Left lung (tissue), 10 donors: ENCODE measurements around the gene ST7L. TPM values are rescaled to one million over a fixed set of nuclear protein-coding genes. Genes with fewer than 3 reads are reported as not detected.

Experiments
- ATAC-seq: fragments of 200-7000 bp; cut with Tn5 transposase; one replicate; pipeline ENCODE4 v1.9.1; 2020; ENCODE audit warnings: moderate library complexity
- DNase-seq, 4 donors: peaks; one replicate each; pipeline ENCODE4 v3.0.0-alpha.2; 2013 to 2020
- H3K27ac ChIP-seq, 2 donors: fragments of 200-600 bp; sonication (generic) in 1 of 2; one replicate each; pipeline versions ENCODE4 v1.5.0 to v1.8.0; 2020 to 2021
- H3K27me3 ChIP-seq, 2 donors: fragments of 200-600 bp; sonication (generic) in 1 of 2; one replicate each; pipeline versions ENCODE4 v1.5.0 to v1.8.0; 2020 to 2021
- H3K36me3 ChIP-seq, 2 donors: fragments of 200-600 bp; sonication (generic) in 1 of 2; one replicate each; pipeline versions ENCODE4 v1.5.0 to v1.8.0; 2020 to 2021
- H3K4me1 ChIP-seq, 2 donors: fragments of 200-600 bp; one replicate each; pipeline ENCODE4 v1.8.0; 2021
- H3K4me3 ChIP-seq, 2 donors: fragments of 200-600 bp; sonication (generic) in 1 of 2; one replicate each; pipeline versions ENCODE4 v1.5.0 to v1.8.0; 2020 to 2021; ENCODE audit warnings: mild to moderate bottlenecking in 1 of 2
- H3K9me3 ChIP-seq, 2 donors: fragments of 200-600 bp; sonication (generic) in 1 of 2; one replicate each; pipeline versions ENCODE4 v1.5.0 to v1.8.0; 2020 to 2021
- intact Hi-C, 2 donors: fragments of 100-400 bp; cut with DNase I; formaldehyde crosslinking; loops; one replicate each; pipeline versions ENCODE4 v1.11.2 to v1.14.2; 2022
- polyA plus RNA-seq, 6 donors: library from polyadenylated mRNA; unstranded; fragments of 120-200 nt; gene quantifications; one replicate each; pipeline ENCODE4 v1.2.1, GENCODE V29; 2013; ENCODE audit not compliant: insufficient read length in 6 of 6
- total RNA-seq, 2 donors: library from RNA; stranded (reverse); fragmentation: NEBNext Ultra II Directional; extraction: Animal tissue kit (Norgen Biotek cat#: 25700); gene quantifications; one replicate each; pipeline ENCODE4 v1.2.1, GENCODE V29; 2021
- TF ChIP-seq, protein P1 (sequence below), 2 donors: fragments of 200-600 bp; sonication (generic) in 1 of 2; IDR thresholded peaks; one replicate each; pipeline versions ENCODE4 v1.5.0 to v1.8.0; 2021; ENCODE audit warnings: antibody characterized with exemption in 2 of 2
- donor health status: DM: no; HTN: yes; CAD: no.
- donor health status: DM: no; HTN: no; CAD: no.

The ST7L gene
- total and polyA plus RNA-seq, 8 donors = 15.9 to 35.2 (median 26.8) TPM

DNA sequence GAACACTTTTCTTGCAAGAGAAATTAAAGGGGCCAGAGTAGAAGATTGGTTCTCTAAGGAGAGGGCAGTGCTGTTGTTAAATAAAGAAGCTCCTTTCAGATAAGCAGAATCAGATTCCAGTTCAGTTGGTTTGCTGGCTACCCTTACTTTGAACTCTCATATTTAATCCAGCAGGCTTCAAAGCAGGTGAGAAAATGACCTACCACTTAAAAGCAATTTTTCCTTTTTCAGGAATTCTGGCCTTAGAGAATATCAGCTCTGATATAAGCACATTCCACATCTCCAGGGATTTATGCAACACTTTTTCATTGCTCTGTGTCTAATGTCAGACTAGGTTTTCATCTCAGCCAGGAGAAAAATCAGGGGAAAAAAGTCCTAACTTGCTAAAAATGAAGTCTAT, 81.5 kb downstream of the ST7L start:
- H3K4me1 ChIP-seq = peaks cover 0 to 6% of the 10 kb centered on the region in 2 donors
- TF ChIP-seq, protein P1, sequence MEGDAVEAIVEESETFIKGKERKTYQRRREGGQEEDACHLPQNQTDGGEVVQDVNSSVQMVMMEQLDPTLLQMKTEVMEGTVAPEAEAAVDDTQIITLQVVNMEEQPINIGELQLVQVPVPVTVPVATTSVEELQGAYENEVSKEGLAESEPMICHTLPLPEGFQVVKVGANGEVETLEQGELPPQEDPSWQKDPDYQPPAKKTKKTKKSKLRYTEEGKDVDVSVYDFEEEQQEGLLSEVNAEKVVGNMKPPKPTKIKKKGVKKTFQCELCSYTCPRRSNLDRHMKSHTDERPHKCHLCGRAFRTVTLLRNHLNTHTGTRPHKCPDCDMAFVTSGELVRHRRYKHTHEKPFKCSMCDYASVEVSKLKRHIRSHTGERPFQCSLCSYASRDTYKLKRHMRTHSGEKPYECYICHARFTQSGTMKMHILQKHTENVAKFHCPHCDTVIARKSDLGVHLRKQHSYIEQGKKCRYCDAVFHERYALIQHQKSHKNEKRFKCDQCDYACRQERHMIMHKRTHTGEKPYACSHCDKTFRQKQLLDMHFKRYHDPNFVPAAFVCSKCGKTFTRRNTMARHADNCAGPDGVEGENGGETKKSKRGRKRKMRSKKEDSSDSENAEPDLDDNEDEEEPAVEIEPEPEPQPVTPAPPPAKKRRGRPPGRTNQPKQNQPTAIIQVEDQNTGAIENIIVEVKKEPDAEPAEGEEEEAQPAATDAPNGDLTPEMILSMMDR (IDR thresholded peaks at IDR 0.05) = no peak
- no peaks in the 10 kb centered on the region for H3K9me3 ChIP-seq
- no peaks in the 10 kb centered on the region for H3K27me3 ChIP-seq
- no peak overlapping the region for H3K4me3 ChIP-seq
- peaks cover 0 to 26% of the 10 kb centered on the region in 2 donors for H3K36me3 ChIP-seq
- DNase-seq (no peak), ATAC-seq (no peak)
- intact Hi-C loops = no loop called here
- H3K27ac ChIP-seq = no peak overlapping the region

GRCh38 chr1:112536561-112536960, 82.4 kb downstream of the ST7L start:
- ATAC-seq (no peak), DNase-seq (no peak)
- intact Hi-C loops = no loop called here
- TF ChIP-seq, protein P1 (IDR thresholded peaks at IDR 0.05) = no peak
- no peak overlapping the region for H3K27ac ChIP-seq
- peaks cover 0 to 26% of the 10 kb centered on the region in 2 donors for H3K36me3 ChIP-seq
- H3K4me3 ChIP-seq = no peak overlapping the region
- H3K27me3 ChIP-seq = no peaks in the 10 kb centered on the region
- H3K4me1 ChIP-seq = peaks cover 0 to 6% of the 10 kb centered on the region in 2 donors
- H3K9me3 ChIP-seq = no peaks in the 10 kb centered on the region

- Histone ChIP-seq H3K4me1 (peaks cover 0 to 6% of the 10 kb centered on the region in 2 donors), H3K27ac (no peak overlapping the region), H3K36me3 (peaks cover 0 to 4% of the 10 kb centered on the region in 2 donors), H3K4me3 (no peak overlapping the region), H3K9me3 (no peaks in the 10 kb centered on the region), H3K27me3 (no peaks in the 10 kb centered on the region)
- TF ChIP-seq, protein P1 (IDR thresholded peaks at IDR 0.05) = no peak
- ATAC-seq (no peak), DNase-seq (no peak)
- intact Hi-C loops = no loop called here
Observed at GRCh38 chr1:112533029-112533428, 85.9 kb downstream of the ST7L start.

DNA sequence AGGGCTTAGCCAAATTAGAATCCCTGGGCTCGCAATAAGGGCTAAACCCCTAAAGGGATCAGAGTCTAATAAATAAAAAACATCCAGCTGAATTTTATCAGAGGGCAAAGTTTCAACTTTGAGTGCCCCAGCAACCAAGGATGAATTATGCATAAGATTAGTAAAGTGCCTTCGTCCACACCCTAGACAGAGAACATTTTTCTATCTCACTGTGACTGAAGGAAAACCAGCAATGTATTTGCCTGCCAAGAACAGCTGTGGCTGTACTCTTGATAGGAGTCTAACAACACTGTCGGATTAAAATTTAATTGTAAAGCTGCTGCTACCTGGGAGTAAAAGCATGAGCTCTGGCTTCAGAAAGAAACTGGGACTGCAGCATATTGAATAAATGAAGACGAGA, 86.9 kb downstream of the ST7L start:
- no peak for ATAC-seq
- intact Hi-C loops = no loop called here
- H3K36me3 ChIP-seq = peaks cover 0 to 11% of the 10 kb centered on the region in 2 donors
- no peaks in the 10 kb centered on the region for H3K9me3 ChIP-seq
- H3K27ac ChIP-seq = no peak overlapping the region
- H3K4me3 ChIP-seq = no peak overlapping the region
- TF ChIP-seq, protein P1 (IDR thresholded peaks at IDR 0.05) = no peak
- no peaks in the 10 kb centered on the region for H3K27me3 ChIP-seq
- no peak for DNase-seq
- H3K4me1 ChIP-seq = no peaks in the 10 kb centered on the region

- Histone ChIP-seq H3K4me1 (no peaks in the 10 kb centered on the region), H3K27ac (no peak overlapping the region), H3K27me3 (no peaks in the 10 kb centered on the region), H3K4me3 (no peak overlapping the region), H3K9me3 (no peaks in the 10 kb centered on the region), H3K36me3 (peaks cover 0 to 15% of the 10 kb centered on the region in 2 donors)
- TF ChIP-seq, protein P1 (IDR thresholded peaks at IDR 0.05) = no peak
- ATAC-seq (no peak), DNase-seq (no peak)
- intact Hi-C loops = no loop called here
Observed at GRCh38 chr1:112530832-112531231, 88.1 kb downstream of the ST7L start.
